NOMO-1 (cell line): ENCODE measurements around the gene CDH23.

Source experiments
- DNase-seq, 2 experiments: peaks; one replicate each; lab custom pipeline; 2025; ENCODE audit not compliant: unreplicated experiment in 2 of 2; lab: John Stamatoyannopoulos, UW

CDH23 gene

DNA sequence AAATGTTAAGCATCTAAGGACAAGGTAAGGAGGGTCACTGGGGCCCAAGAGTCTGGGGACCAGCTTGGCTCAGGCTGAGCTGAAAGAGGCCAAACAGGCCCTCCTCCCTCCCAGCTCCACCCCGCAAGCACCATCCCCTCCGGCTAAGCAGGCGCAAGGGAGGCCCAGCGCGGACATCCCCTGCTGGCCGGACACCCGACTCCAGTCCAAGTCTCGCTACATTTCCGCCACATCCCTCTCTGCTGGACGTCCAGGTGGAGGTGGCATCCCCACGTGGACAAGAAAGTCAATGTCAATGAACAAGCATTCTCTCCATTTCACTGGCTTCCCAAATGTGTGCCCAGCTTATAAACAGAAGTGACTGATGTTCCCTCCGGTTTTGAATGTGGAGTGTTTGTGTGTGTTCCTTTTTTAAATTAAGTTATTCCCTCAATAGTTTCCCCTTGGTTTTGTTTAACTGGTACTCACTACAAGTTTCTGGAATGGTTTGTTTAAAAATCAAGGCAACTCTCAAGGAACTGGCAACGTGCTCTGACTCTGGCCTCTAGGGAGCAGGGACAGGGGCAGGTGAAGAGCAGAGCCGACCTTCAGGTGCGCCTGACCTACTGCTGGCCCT is 418.9 kb downstream of the CDH23 start:
- DNase-seq = no peak

DNA sequence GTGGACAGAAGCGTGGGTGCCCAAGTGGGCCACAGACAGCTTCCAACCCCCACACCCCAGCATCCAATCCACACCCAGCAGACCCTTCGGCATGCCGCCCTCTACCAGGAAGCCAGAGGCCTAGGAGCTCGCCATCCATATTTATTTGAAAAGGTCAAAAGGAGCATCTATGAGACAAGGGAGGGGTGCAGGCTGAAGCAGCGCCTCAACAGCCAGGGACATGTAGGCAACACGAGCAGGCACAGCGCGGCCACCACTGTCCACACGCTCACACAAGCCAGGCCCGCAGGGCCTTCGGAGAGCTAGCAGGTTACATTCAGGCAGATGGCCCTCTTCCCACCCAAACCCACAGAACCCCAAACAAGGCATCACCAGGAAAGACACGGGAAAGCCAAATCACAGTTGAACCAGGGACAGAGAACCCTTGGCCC is 419.7 kb downstream of the CDH23 start:
- DNase-seq = no peak

DNA sequence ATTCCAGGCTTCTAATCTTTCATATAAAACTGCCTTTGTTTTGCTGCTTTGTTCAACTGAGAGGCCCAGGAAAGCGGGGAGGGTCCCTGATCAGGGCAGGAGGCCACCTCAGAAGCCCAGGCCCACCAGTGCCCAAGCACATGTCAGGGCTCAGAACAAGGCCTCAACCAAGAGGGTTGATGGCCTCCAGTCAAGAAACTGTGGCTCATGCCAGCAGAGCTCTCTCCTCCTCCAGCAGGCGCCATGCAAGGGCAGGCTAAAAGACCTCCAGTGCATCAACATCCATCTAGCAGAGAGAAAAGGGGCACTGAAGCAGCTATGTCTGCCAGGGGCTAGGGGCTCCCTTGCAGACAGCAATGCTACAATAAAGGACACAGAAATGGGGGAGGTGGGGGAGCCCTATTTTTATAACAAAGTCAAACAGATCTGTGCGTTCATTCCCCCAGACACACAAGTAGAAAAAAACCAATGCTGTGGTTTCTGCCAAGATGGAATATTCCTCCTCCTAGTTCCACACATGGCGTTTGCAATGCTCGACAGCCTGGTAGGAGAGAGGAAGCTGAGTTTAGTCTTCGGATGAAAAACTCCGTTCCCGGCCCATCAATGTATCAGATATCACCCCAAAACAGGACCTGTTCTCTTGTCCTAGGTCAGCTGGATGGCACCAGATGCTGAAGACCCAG is 420.4 kb downstream of the CDH23 start:
- DNase-seq = no peak

DNA sequence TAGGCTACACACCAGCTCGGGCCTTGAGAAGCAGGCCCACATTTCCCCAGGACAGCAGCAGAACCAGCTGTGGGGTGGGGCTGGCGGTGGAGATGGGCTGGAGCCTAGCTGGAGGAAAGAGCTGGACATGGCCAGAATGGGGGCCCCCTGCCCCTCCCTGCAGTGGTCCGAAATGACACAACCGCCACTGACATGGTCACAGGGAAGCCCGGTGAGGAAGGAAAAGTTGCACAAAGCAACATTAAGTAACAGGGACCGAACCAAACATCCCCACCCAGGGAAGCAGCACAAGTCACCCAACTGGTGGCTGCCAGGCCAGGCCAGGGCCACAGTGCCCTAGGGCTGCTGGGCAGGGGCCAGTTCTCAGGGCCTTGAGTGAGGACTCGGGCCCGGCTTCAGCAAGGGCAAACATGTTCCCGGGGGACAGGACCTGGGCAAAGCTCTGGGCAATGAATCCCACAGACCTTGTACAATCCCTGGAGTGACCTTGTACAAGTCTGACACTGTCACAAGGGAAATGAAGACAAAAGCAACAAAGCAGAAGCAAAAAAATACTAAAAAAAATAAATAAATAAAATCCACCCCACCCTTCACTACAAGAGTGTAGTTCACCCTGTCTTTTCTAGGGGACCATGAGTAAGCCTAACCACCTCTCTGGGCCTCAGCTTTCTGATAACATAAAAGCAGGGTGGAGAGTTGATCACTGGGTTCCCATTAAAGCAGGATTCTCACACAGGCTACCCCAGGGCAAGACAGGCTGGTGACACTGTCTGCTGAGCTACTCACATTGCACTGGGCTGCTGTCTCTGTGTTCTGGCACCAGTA is 421.3 kb downstream of the CDH23 start:
- DNase-seq = peak; percentile 34 to 36

DNA sequence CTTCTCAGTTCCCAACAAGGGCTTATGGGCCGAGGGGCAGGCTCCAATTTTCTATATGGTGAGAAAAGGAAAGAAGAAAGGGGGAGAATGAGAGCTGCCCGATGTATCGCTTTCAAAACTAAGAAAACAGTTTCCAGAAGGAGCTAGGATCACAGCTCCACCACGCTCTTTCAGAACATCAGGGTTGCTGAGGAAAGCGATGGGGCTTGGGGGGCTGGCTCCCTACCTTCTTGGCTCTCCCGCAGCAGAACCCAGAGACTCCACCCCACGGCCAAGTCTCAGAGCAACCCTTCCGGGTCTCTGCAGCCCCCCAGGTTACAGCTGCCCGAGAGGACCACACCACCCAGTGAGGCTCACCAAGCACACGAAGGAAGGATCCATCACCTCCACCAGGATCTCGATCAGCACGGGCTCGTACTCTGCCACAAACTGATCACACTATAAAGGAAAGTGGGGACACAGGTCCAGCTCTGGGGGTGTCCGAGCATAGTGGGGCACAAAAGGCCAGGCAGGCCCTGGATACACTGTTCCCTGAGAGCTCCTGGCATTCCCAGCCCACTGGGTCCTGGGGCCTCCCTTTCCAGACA is 422.0 kb downstream of the CDH23 start:
- no peak for DNase-seq

DNA sequence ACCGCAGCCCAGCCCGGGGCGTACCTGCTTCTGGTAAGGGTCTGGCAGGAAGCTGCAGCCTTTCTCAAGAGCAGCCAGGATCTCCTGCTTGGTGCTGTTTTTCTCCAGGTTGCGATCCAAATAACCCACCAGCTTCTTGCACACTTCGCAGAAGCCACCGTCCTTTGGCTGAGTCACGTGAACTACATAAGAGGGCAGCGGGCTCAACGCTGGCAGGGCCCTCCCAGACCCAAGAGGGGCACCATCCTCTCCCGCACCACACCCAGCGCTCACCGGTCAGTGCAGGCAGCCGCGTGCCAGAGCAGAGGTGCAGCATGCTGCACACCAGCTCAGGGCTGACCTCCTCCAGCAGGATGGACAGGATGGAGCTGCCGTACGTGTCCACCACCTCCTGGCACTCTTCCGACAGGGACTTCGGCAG is 422.7 kb downstream of the CDH23 start:
- DNase-seq = no peak

DNA sequence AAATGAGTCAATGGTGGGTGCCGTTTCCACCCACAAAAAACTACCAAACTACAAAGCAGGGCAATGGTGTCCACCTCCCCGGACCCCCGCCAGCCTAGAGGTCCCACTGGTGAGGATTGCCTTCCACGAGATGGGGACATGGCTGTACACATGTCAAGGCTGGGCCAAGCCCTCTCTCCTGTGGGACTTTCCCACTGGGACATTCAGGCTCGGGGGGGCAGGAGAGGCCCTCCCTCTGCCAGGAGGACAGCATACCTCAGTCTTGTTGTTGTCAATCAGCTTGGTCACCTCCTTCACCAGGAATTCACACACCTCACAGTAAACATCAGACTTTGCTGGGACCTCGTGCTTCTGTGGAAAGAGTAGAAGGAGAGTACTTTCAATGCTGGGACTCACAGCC is 423.3 kb downstream of the CDH23 start:
- DNase-seq = no peak

DNA sequence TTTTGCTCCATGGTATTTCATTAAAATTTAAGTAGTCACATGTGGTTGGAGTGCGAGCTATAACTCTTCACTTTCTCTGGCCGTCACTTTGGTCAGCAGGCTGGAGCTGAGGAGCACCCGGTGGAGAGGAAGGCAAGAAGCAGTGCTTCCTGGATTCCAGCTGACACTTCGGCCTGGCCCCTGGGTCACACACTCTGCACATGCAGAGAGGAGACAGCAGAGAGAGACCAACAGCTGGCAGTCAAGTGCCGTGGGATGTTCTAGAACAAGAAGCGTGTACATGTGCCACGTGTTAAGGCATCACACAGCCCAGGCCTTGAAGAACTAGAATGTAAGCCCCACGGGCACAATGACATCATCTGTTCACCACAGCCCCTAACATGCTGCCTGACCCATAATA is 424.2 kb downstream of the CDH23 start:
- DNase-seq = no peak

DNA sequence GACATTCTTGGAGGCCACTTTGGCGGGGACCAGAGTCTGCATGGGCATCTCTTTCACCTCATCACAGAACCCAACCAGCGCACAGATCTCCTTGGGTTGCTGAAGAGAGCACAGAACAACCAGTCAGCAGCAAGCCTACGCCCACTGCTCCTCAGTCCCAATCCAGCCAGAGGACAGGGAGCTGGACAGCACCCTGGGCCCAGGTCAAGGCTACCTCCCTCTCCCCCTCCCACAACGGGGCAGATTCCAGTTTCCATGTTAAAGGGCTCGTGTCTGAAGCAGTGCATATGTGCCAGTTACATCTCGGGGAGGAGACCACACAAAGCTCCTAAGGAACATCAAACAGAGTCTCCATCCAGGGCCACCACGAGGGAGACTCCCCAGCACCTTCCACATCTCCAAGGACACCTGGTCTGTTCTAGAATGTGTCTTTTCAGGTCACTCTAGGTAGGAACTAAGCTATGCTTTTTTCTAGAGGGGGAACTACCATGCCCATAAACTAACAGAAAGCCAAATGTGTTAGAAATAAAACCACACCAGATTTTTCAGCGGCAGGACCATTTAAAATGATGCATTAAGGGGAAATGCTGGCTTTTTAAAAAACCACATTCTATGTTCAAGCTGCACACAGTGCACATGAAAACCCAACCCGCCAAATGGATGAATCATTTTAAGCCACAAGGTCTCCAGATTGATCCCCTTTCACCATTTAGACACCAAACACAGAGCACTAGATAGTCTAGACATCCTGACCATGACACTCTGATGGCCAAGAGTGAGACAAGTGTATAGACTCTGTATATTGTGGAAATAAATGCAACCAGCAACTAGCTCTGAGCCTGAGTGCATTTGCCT is 425.4 kb downstream of the CDH23 start:
- DNase-seq = peak in 1 of 2 experiments; percentile 42

DNA sequence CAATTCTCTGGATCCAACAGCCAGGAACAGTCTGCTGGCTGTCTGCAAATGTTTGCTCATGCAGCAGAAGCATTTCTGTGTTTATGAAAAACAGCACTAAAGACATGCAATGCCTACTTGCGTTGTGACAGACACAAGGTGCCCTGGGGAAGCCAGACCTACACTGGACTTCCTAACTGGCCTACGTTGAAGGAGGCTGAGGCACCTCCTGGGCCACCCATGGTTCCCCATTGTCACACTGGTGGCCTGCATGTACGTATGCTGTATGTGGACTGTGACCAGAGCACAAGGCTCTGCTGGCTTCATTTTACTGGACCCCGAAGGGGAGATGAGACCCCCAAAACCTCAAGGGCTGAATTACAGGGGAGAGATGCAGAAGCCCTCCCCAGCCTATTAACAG is 426.6 kb downstream of the CDH23 start:
- no peak for DNase-seq

DNA sequence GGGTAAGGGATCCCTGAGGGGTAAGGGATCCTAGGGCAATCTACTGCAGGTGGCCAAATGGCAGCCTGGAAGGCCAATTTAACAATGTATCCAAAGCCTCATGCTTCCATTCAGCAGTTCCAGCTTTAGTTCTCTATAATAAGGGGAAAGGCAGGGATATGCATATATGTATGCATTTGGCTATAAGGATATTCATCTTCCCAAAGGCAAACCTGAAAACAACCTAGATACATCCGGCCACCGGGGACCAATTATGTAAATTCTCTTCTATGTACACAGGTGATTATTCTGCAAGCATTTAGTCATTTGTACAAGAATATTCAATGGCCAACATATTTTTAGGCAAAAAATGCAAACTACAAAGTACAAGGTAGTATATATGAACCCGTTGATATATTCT is 427.6 kb downstream of the CDH23 start:
- DNase-seq = no peak

DNA sequence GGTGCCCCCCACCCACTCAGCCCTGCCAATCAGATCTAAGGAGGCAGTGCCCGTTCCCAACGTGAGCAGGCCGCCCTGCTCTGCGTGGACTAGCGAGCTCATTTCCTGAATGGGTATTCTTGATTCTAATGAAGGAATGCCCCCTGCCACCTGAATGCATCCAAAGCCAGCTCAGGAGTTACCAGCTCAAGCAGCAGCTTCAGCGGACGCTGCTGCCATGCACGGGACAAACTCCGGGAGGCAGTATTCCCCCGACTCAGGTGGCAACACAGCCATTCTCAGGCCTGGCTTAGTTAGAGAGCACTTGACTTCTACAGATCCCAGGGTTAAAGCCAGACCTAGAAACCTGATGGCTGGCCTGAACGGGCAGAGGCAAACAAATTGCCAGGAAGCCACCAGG is 428.5 kb downstream of the CDH23 start:
- no peak for DNase-seq

DNA sequence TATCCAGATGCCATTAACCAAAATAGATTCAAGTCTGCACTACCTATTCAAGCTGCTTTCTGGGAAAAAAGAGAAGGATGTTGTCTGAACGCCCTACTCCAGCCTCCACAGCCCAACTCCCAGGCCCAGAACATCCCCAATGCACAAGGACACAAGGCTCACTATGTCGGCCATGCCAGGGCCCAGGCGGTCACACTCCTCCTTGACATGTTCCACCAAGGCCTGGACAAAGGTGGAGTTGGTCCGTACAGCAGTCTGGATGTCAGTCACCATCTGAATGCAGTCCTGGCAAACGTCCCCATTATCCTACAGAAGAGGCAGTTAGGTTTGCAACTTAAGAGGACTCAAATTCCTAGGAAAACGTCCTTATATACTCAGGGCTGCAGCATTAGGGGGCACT is 431.1 kb downstream of the CDH23 start:
- no peak for DNase-seq

DNA sequence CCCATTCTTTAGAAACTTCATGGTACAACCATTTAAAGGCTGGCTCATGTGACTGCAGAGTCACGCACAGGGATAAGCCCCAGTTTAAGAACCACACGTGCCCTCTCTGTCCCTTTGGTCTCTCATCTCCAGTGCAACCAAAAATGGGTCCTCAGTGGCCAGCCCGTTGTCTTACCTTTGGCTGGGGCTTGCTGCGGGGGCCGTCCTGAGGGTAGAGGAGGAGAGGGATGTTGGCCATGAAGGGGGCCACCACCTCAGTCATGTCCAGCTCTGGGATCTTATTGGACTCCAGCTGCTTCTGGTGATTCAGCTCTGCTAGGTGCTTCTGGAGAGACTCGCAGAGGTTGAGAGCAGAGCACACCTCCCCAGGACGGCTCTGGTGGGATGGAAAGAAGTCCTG is 432.0 kb downstream of the CDH23 start:
- no peak for DNase-seq

DNA sequence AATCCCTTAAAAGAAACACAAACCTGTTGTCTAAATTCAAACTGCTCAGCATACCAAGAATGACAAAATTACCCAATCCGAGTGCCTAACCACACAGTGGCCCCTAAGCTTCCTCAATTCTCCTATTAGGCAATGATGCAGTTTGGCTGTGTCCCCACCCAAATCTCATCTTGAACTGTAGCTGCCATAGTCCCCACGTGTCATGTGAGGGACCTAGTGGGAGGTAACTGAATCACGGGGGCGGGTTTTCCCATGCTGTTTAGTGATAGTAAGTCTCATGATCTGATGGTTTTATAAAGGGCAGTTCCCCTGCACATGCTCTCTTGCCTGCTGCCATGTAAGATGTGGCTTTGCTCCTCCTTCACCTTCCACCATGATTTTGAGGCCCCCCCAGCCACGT is 432.5 kb downstream of the CDH23 start:
- peak; percentile 75 to 82 for DNase-seq

DNA sequence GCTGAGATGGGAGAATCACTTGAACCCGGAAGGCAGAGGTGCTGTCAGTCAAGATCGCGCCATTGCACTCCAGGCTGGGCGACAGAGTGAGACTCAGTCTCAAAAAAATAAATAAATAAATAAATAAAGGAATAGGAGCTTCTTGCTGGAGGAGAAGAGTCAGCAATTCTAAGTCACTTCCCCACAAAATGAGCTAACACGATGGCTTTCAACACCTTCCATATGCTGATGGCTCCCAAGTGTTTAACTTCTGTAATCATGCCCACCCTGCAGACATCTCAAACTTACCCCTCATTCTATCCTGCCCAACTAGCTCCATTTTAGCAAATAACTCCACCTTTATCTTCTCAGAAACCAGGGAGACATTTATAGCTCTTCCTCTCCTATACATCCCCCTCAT is 433.2 kb downstream of the CDH23 start:
- no peak for DNase-seq

DNA sequence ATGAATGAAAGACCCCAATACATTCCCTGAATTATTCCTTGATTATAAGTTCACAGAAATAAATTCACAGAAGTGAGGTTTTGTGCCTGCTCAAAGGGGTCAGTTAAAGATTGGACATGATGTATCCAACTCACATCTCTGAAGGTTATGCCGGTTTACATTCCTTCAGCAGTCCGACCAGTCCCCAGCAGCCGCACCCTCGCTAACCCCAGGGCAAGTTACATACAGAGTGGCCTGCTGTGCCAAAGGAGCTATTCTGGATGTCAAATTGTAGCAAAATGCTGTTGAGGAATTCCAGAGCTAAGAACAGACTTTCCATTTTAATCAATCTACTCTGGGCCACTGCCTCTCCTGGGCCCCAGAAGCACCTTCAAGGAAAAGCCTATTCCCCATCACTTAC is 434.0 kb downstream of the CDH23 start:
- DNase-seq = no peak

DNA sequence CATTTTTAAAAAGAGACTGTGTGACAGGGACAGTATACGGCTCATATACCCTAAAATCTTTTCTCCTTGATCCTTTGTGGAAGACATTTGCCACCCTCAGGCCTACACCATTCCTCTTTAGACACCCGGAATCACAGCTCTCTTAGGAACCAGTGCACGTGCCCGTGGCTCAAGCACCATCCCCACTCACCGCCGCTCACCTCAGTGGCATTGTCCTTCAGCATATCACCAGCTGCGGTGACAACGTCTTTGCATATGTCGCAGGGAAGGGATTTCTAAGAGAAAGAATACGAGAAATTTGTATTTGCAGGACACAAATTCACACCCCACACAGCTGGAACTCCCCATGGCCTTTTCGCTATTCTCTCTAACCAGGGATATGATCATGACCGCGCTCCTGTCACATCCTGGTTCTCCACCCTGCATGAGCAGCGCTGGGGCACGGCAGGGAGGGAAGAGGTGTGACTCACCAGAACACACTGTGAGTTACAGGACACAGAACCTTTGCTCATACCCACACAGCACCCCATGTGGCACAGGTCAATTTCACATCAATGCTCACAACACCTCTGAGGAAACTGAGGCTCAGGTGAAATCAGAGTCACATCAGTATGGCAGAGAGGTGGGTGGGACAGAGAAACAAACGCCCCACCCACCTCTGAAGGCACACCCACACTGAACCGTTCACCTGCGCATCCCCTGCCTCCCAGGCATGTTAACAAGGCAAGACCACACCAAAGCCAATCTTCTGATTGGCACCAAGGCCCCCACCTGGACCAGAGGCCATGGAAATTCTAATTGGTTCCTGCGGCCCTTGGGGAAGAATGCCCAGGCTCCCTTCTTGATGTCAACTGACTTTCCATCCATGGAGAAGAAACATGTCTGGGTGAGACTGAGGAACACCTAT is 435.2 kb downstream of the CDH23 start:
- DNase-seq = no peak

DNA sequence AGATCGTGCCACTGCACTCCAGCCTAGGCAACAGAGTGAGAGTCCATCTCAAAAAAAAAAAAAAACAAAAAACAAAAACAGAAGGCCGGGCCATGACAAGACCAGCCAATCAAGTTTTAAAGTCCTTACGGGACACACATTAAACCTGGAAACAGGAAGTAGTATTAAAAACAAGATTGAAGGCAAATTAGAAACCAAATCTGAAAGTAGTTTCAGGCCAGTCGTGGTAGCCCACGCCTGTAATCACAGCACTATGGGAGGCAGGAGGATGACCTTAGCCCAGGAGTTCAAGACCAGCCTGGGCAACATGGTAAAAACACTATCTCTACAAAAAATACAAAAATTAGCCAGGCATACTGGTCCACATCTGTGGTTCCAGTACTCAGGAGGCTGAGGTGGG is 436.2 kb downstream of the CDH23 start:
- DNase-seq = no peak
